Body of pancreas (tissue), 4 donors: ENCODE data around the gene CALML3. TPM values are rescaled to one million over a fixed set of nuclear protein-coding genes. Genes with fewer than 3 reads are reported as not detected.

Experiments
- ATAC-seq: fragments of 150-250 bp; one replicate; pipeline ENCODE4 v1.9.1; 2016
- DNase-seq, 4 donors: peaks; one replicate each; pipeline ENCODE4 v3.0.0-alpha.2; 2019
- H3K27ac ChIP-seq, 4 donors: fragments of 200-600 bp; sonication (generic); 1 replicate in 3 of 4; 2 replicates in 1 of 4; pipeline versions ENCODE4 v1.5.1 to v1.6.1; 2016 to 2019; ENCODE audit warnings: mild to moderate bottlenecking in 1 of 4, mixed read lengths in 1 of 4, moderate library complexity in 1 of 4
- H3K27me3 ChIP-seq, 2 donors: fragments of 200-600 bp; sonication (generic); one replicate each; pipeline ENCODE4 v1.6.0; 2016; ENCODE audit warnings: mild to moderate bottlenecking in 1 of 2
- H3K36me3 ChIP-seq, 2 donors: fragments of 200-600 bp; sonication (generic); replicated peaks in 1 of 2; 2 replicates each; pipeline ENCODE4 v1.5.1; 2016; ENCODE audit warnings: low read depth in 2 of 2; ENCODE audit not compliant: insufficient read depth in 1 of 2
- H3K4me1 ChIP-seq: fragments of 200-600 bp; sonication (generic); one replicate; pipeline ENCODE4 v1.6.0; 2016
- H3K4me3 ChIP-seq, 2 donors: fragments of 200-600 bp; sonication (generic); 1 replicate in 1 of 2; 2 replicates in 1 of 2; pipeline ENCODE4 v1.5.1; 2016 to 2019
- H3K9me3 ChIP-seq, 3 donors: fragments of 200-600 bp; sonication (generic); 1 replicate in 2 of 3; 2 replicates in 1 of 3; pipeline ENCODE4 v1.5.1; 2016
- CTCF ChIP-seq, 7 experiments: fragments of 450-650 bp in 4 of 7; fragments of 200-600 bp in 3 of 7; sonication (generic) in 3 of 7; IDR thresholded peaks; one replicate each; pipeline ENCODE4 v1.5.1; 2016 to 2019; ENCODE audit warnings: antibody characterized with exemption in 7 of 7
- POLR2A ChIP-seq, 3 donors: fragments of 450-650 bp; IDR thresholded peaks; one replicate each; pipeline ENCODE4 v1.6.1; 2016; ENCODE audit warnings: antibody characterized with exemption in 3 of 3, mild to moderate bottlenecking in 2 of 3
- WGBS, 2 donors: methylation state at CpG; one replicate each; pipeline ENCODE4 v1.1.5; 2017; 5-methylcytosine and 5-hydroxymethylcytosine counted together
- intact Hi-C: fragments of 100-400 bp; cut with DNase I; formaldehyde crosslinking; loops from one replicate; pipeline ENCODE4 v1.15.1; 2023
- total RNA-seq, 2 donors: library from RNA; depleted of rRNA; stranded (reverse); fragments of >200 nt; gene quantifications; one replicate each; pipeline ENCODE4 v1.1.0, GENCODE V29; 2016

The CALML3 gene
- total RNA-seq, 2 donors from 2014 or later, result not detected

GRCh38 chr10:5545778-5546710 lies 21.3 kb downstream of the CALML3 start:
- Histone ChIP-seq H3K4me1 (peaks cover 56% of the 10 kb centered on the region), H3K27me3 (no peaks in the 10 kb centered on the region), H3K27ac (peak overlapping the region; percentile 79 to 91 (median 86)), H3K36me3 (no peaks in the 10 kb centered on the region), H3K4me3 (no peak overlapping the region), H3K9me3 (no peaks in the 10 kb centered on the region)
- peak in 2 of 4 donors; percentile 26 to 46 for DNase-seq
- ATAC-seq, result no peak
- intact Hi-C loops, result no loop called here
- no peak for TF ChIP-seq CTCF (IDR thresholded peaks at IDR 0.05)
- no peak for TF ChIP-seq POLR2A (IDR thresholded peaks at IDR 0.05)
- whole genome bisulfite sequencing, 2 donors, result 81 to 98% methylated on average over 15 to 23 of the region's 23 CpGs

GRCh38 chr10:5546891-5547680 lies 22.3 kb downstream of the CALML3 start:
- Histone ChIP-seq H3K27me3 (no peaks in the 10 kb centered on the region), H3K4me1 (peaks cover 56% of the 10 kb centered on the region), H3K27ac (peak overlapping the region; percentile 79 to 91 (median 86)), H3K9me3 (no peaks in the 10 kb centered on the region), H3K36me3 (no peaks in the 10 kb centered on the region), H3K4me3 (no peak overlapping the region)
- 54 to 55% methylated on average over 7 of the region's 7 CpGs for WGBS, 2 donors
- ATAC-seq (peak; percentile 69), DNase-seq (peak; percentile 59 to 80 (median 77))
- intact Hi-C loops, result no loop called here
- TF ChIP-seq POLR2A (IDR thresholded peaks at IDR 0.05) (peak in 1 of 3 donors; percentile 25), CTCF (IDR thresholded peaks at IDR 0.05) (no peak)

DNA sequence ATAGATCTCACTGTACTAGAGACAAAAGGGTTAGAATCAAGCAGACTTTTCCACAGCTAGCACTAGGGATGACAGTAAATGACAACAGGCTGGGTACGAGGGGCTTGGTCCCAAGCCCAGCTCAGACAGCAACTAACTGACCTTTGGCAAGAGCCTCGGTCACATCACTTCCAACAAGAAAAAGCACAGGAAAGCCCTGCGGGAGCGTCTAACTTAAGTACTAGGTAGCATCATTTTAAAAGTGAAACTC lies 22.8 kb downstream of the CALML3 start:
- intact Hi-C loops, result no loop called here
- DNase-seq (no peak), ATAC-seq (no peak)
- TF ChIP-seq CTCF (IDR thresholded peaks at IDR 0.05) (no peak), POLR2A (IDR thresholded peaks at IDR 0.05) (no peak)
- H3K4me3 ChIP-seq, result no peak overlapping the region
- 36 to 53% methylated on average over 4 of the region's 4 CpGs for WGBS, 2 donors
- peak overlapping the region; percentile 79 to 91 (median 86) for H3K27ac ChIP-seq
- H3K9me3 ChIP-seq, result no peaks in the 10 kb centered on the region
- H3K27me3 ChIP-seq, result no peaks in the 10 kb centered on the region
- no peaks in the 10 kb centered on the region for H3K36me3 ChIP-seq
- peaks cover 56% of the 10 kb centered on the region for H3K4me1 ChIP-seq

GRCh38 chr10:5547931-5548660 lies 23.3 kb downstream of the CALML3 start:
- intact Hi-C loops, result no loop called here
- no peaks in the 10 kb centered on the region for H3K9me3 ChIP-seq
- WGBS, 2 donors, result 34 to 49% methylated on average over 16 of the region's 16 CpGs
- no peaks in the 10 kb centered on the region for H3K36me3 ChIP-seq
- peaks cover 56% of the 10 kb centered on the region for H3K4me1 ChIP-seq
- peak overlapping the region; percentile 79 to 91 (median 86) for H3K27ac ChIP-seq
- DNase-seq (peak in 3 of 4 donors; percentile 47 to 55 (median 47)), ATAC-seq (peak; percentile 33)
- TF ChIP-seq CTCF (IDR thresholded peaks at IDR 0.05) (no peak), POLR2A (IDR thresholded peaks at IDR 0.05) (peak in 1 of 3 donors; percentile 34)
- H3K4me3 ChIP-seq, result no peak overlapping the region
- H3K27me3 ChIP-seq, result no peaks in the 10 kb centered on the region
